ENCODE results near the gene KCNIP2.

KCNIP2 gene

DNA sequence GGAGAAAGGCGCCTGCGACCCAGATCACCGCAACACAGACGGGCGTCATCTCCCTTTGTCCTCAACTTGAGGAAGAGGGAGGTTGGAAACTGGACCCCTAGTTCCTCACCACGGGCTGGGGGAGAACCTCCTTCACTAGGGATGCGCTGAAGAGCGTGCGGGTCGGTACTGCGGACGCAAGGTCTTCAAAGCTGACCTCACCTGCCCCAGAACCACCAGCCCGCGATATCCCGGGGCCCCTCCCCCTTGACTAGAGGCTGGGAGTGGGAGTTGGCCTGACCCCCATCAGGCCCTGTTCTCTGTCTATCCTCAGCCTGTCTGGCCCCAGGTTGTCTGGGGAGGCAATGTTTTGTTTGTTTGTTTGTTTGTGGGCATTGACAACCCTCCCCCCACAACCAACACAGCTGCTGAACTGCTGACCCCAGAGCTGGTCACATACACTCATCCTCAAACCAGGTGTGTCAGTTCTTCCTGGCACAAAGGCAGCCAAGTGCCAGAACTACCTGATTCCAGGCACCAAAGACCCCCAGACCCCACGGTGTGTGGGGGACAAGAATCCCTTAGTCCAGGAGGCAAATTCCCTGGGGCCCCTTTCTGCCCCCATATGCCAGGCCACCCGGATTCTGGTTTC is 63.3 kb downstream of the KCNIP2 start:
- Histone ChIP-seq H3K9ac (ENCODE audit: low read depth, low read length) (0 out of 2 replicates have a peak overlapping the region, but pooled peaks have one; percentile 4), H3K4me1 (ENCODE audit: insufficient read depth, low read length) (peaks cover 26% of the 10 kb centered on the region), H3K9me3 (ENCODE audit: insufficient read depth, low read depth, low read length) (no peaks in the 10 kb centered on the region; the same call in 1 of the 2 replicates), H3K36me3 (ENCODE audit: insufficient read depth, low read length) (peaks cover 17% of the 10 kb centered on the region), H3K4me3 (ENCODE audit: low read length) (peak overlapping the region; percentile 54; the same call in 1 of the 2 replicates), H3K27ac (ENCODE audit: low read depth, low read length) (0 out of 2 replicates have a peak overlapping the region, but pooled peaks have one; percentile 6), H3K27me3 (ENCODE audit: insufficient read depth, low read length) (peaks cover 47% of the 10 kb centered on the region)
- WGBS = 35% methylated on average over 17 of the region's 17 CpGs

- Histone ChIP-seq H3K4me3 (ENCODE audit: low read length) (peak overlapping the region; percentile 54), H3K4me1 (ENCODE audit: insufficient read depth, low read length) (peaks cover 27% of the 10 kb centered on the region), H3K9ac (ENCODE audit: low read depth, low read length) (peak overlapping the region; percentile 60), H3K9me3 (ENCODE audit: insufficient read depth, low read depth, low read length) (no peaks in the 10 kb centered on the region; the same call in 1 of the 2 replicates), H3K27me3 (ENCODE audit: insufficient read depth, low read length) (peaks cover 53% of the 10 kb centered on the region), H3K36me3 (ENCODE audit: insufficient read depth, low read length) (peaks cover 10% of the 10 kb centered on the region; the same call in 1 of the 2 replicates), H3K27ac (ENCODE audit: low read depth, low read length) (peak overlapping the region; percentile 86)
- 3% methylated on average over 51 of the region's 51 CpGs for WGBS
These were observed 63.9 kb downstream of the KCNIP2 start for GRCh38 chr10:101779544-101780186.

- Histone ChIP-seq H3K4me1 (ENCODE audit: insufficient read depth, low read length) (peaks cover 27% of the 10 kb centered on the region), H3K27ac (ENCODE audit: low read depth, low read length) (peak overlapping the region; percentile 86), H3K27me3 (ENCODE audit: insufficient read depth, low read length) (peaks cover 60% of the 10 kb centered on the region), H3K36me3 (ENCODE audit: insufficient read depth, low read length) (0 out of 2 replicates have a peak, but pooled peaks cover 5% of the 10 kb centered on the region), H3K9ac (ENCODE audit: low read depth, low read length) (peak overlapping the region; percentile 60), H3K9me3 (ENCODE audit: insufficient read depth, low read depth, low read length) (no peaks in the 10 kb centered on the region; the same call in 1 of the 2 replicates), H3K4me3 (ENCODE audit: low read length) (peak overlapping the region; percentile 54)
- under 1% methylated on average over 58 of the region's 58 CpGs for WGBS
These were observed 64.6 kb downstream of the KCNIP2 start for GRCh38 chr10:101778781-101779543.

DNA sequence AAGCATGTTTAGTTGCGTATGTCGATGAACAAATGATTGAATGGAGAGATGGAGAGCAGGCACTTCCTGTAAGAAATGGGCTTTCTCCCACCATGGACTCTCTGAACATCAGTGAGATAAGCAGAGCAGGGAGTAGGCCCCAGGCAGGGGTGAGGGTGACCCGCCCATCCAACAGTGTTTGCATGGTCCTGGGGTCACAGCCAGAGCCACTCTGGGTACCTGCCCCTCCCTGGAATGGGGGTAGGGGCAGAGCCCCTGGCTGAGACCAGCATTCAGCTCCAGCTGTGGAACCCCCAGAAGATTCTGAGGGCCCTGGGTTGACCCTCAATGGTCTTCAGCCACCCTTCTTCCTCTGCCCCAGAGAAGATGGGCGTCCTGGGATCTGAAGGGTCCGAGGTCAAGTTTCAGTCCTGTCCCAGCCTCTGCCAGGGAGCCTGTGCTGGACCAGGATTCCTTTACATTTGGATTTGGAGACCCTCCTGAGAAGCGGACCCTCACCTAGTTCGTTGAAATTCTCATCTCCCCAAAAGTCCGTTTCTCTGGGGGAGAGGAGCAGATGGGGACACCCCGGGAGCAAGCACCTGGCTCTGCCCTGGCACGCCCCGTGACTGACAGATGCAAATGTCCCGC is 65.3 kb downstream of the KCNIP2 start:
- Histone ChIP-seq H3K27ac (ENCODE audit: low read depth, low read length) (no peak overlapping the region), H3K9ac (ENCODE audit: low read depth, low read length) (no peak overlapping the region), H3K36me3 (ENCODE audit: insufficient read depth, low read length) (0 out of 2 replicates have a peak, but pooled peaks cover 5% of the 10 kb centered on the region), H3K4me1 (ENCODE audit: insufficient read depth, low read length) (peaks cover 33% of the 10 kb centered on the region), H3K4me3 (ENCODE audit: low read length) (peak overlapping the region; percentile 54), H3K9me3 (ENCODE audit: insufficient read depth, low read depth, low read length) (no peaks in the 10 kb centered on the region; the same call in 1 of the 2 replicates), H3K27me3 (ENCODE audit: insufficient read depth, low read length) (peaks cover 67% of the 10 kb centered on the region)
- 28% methylated on average over 12 of the region's 12 CpGs for WGBS

- no peak overlapping the region for H3K27ac ChIP-seq (ENCODE audit: low read depth, low read length)
- H3K9me3 ChIP-seq (ENCODE audit: insufficient read depth, low read depth, low read length) = no peaks in the 10 kb centered on the region
- peaks cover 73% of the 10 kb centered on the region for H3K27me3 ChIP-seq (ENCODE audit: insufficient read depth, low read length)
- 89% methylated on average over 3 of the region's 3 CpGs for WGBS
- H3K9ac ChIP-seq (ENCODE audit: low read depth, low read length) = no peak overlapping the region
- 0 out of 2 replicates have a peak, but pooled peaks cover 5% of the 10 kb centered on the region for H3K36me3 ChIP-seq (ENCODE audit: insufficient read depth, low read length)
- H3K4me1 ChIP-seq (ENCODE audit: insufficient read depth, low read length) = peaks cover 39% of the 10 kb centered on the region
- H3K4me3 ChIP-seq (ENCODE audit: low read length) = no peak overlapping the region
These were observed 65.9 kb downstream of the KCNIP2 start for GRCh38 chr10:101777619-101778145.

GRCh38 chr10:101776161-101776817 is 67.3 kb downstream of the KCNIP2 start:
- 2% methylated on average over 61 of the region's 74 CpGs for WGBS
- H3K4me3 ChIP-seq (ENCODE audit: low read length) = peak overlapping the region; percentile 43
- H3K27ac ChIP-seq (ENCODE audit: low read depth, low read length) = no peak overlapping the region
- H3K4me1 ChIP-seq (ENCODE audit: insufficient read depth, low read length) = peaks cover 51% of the 10 kb centered on the region
- H3K36me3 ChIP-seq (ENCODE audit: insufficient read depth, low read length) = no peaks in the 10 kb centered on the region
- peaks cover 87% of the 10 kb centered on the region for H3K27me3 ChIP-seq (ENCODE audit: insufficient read depth, low read length)
- no peaks in the 10 kb centered on the region for H3K9me3 ChIP-seq (ENCODE audit: insufficient read depth, low read depth, low read length)
- H3K9ac ChIP-seq (ENCODE audit: low read depth, low read length) = no peak overlapping the region
